Measurements from ENCODE around the gene CACNA2D2. TPM values are rescaled to one million over a fixed set of nuclear protein-coding genes. Genes with fewer than 3 reads are reported as not detected.
A peak's percentile ranks its signal among the peaks of the same experiment; 100 is the strongest.

Gene CACNA2D2
- total RNA-seq, 1 experiment from 2014 or later, result not detected

GRCh38 chr3:50521572-50521971 is 18.1 kb upstream of the CACNA2D2 start:
- no peaks in the 10 kb centered on the region for H3F3A ChIP-seq (ENCODE audit: insufficient read depth, low read depth)
- ChIA-PET POLR2A (ENCODE audit: unreplicated experiment) (no interaction called here), CTCF (no interaction called here)
- H3K9me2 ChIP-seq (ENCODE audit: insufficient read depth), result no peaks in the 10 kb centered on the region
- DNase-seq, result no peak
- no peak for TF ChIP-seq EZH2 (IDR thresholded peaks at IDR 0.05; ENCODE audit: low read depth)
- TF ChIP-seq CTCF (conservative IDR thresholded peaks at IDR 0.05), result no peak
- no peak overlapping the region for H3K27ac ChIP-seq
- H3K4me3 ChIP-seq, result no peak overlapping the region
- no TSS peak for BruUV-seq (replicated peaks)
- no peaks in the 10 kb centered on the region; the same call in 1 of the 2 replicates for H4K20me1 ChIP-seq (ENCODE audit: insufficient read depth)
- H3K4me2 ChIP-seq, result no peak overlapping the region
- peaks cover 43% of the 10 kb centered on the region; the same call in 1 of the 2 replicates for H3K27me3 ChIP-seq (ENCODE audit: insufficient read depth, low read depth)
- H3K79me2 ChIP-seq (ENCODE audit: low read depth), result no peaks in the 10 kb centered on the region
- H2AFZ ChIP-seq, result no peak overlapping the region
- no peaks in the 10 kb centered on the region for H3K4me1 ChIP-seq (replicated peaks; ENCODE audit: insufficient read depth)
- intact Hi-C loops (cut with micrococcal nuclease; ENCODE audit: unreplicated experiment), result no loop called here
- H3K36me3 ChIP-seq (ENCODE audit: low read depth), result no peaks in the 10 kb centered on the region
- H3K9me3 ChIP-seq (ENCODE audit: insufficient read depth, low read depth), result no peaks in the 10 kb centered on the region

- no TSS peak for BruUV-seq (replicated peaks)
- CTCF ChIA-PET, result no interaction called here
- H2AFZ ChIP-seq, result no peak overlapping the region
- H3K9me2 ChIP-seq (ENCODE audit: insufficient read depth), result no peaks in the 10 kb centered on the region
- intact Hi-C loops (cut with micrococcal nuclease; ENCODE audit: unreplicated experiment), result no loop called here
- H3K27ac ChIP-seq, result no peak overlapping the region
- no peak for DNase-seq
- H3F3A ChIP-seq (ENCODE audit: insufficient read depth, low read depth), result no peaks in the 10 kb centered on the region
- no peak overlapping the region for H3K4me2 ChIP-seq
- peaks cover 48% of the 10 kb centered on the region; the same call in 1 of the 2 replicates for H3K27me3 ChIP-seq (ENCODE audit: insufficient read depth, low read depth)
- no peaks in the 10 kb centered on the region for H3K36me3 ChIP-seq (ENCODE audit: low read depth)
- H4K20me1 ChIP-seq (ENCODE audit: insufficient read depth), result no peaks in the 10 kb centered on the region; the same call in 1 of the 2 replicates
- TF ChIP-seq CTCF (conservative IDR thresholded peaks at IDR 0.05), result no peak
- no peak for TF ChIP-seq EZH2 (IDR thresholded peaks at IDR 0.05; ENCODE audit: low read depth)
- no peaks in the 10 kb centered on the region for H3K79me2 ChIP-seq (ENCODE audit: low read depth)
- POLR2A ChIA-PET (ENCODE audit: unreplicated experiment), result no interaction called here
- H3K9me3 ChIP-seq (ENCODE audit: insufficient read depth, low read depth), result no peaks in the 10 kb centered on the region
- no peaks in the 10 kb centered on the region for H3K4me1 ChIP-seq (replicated peaks; ENCODE audit: insufficient read depth)
- no peak overlapping the region for H3K4me3 ChIP-seq
Observed at GRCh38 chr3:50520849-50521248, 17.4 kb upstream of the CACNA2D2 start.

- H3K27ac ChIP-seq, result no peak overlapping the region
- H3K4me3 ChIP-seq, result no peak overlapping the region
- no peak overlapping the region for H3K4me2 ChIP-seq
- H3K9me2 ChIP-seq (ENCODE audit: insufficient read depth), result no peaks in the 10 kb centered on the region
- no peaks in the 10 kb centered on the region for H3K4me1 ChIP-seq (replicated peaks; ENCODE audit: insufficient read depth)
- ChIA-PET CTCF (no interaction called here), POLR2A (ENCODE audit: unreplicated experiment) (no interaction called here)
- no peaks in the 10 kb centered on the region for H3K79me2 ChIP-seq (ENCODE audit: low read depth)
- H3K27me3 ChIP-seq (ENCODE audit: insufficient read depth, low read depth), result peaks cover 61% of the 10 kb centered on the region
- no peaks in the 10 kb centered on the region for H3F3A ChIP-seq (ENCODE audit: insufficient read depth, low read depth)
- no TSS peak for BruUV-seq (replicated peaks)
- no peaks in the 10 kb centered on the region for H3K9me3 ChIP-seq (ENCODE audit: insufficient read depth, low read depth)
- H2AFZ ChIP-seq, result no peak overlapping the region
- DNase-seq, result peak; percentile 43 to 72
- H4K20me1 ChIP-seq (ENCODE audit: insufficient read depth), result no peaks in the 10 kb centered on the region
- TF ChIP-seq CTCF (conservative IDR thresholded peaks at IDR 0.05) (peak; percentile 89), EZH2 (IDR thresholded peaks at IDR 0.05; ENCODE audit: low read depth) (no peak)
- intact Hi-C loops (cut with micrococcal nuclease; ENCODE audit: unreplicated experiment), result loop anchor here (1.0 kb wide), 1 partner anchor 95 kb away; no protein-coding TSS in a partner anchor
- H3K36me3 ChIP-seq (ENCODE audit: low read depth), result no peaks in the 10 kb centered on the region
Observed at GRCh38 chr3:50519471-50520089, 16.1 kb upstream of the CACNA2D2 start.

Data from PC-9 (cell line).